Left ventricle myocardium inferior (tissue), 1 donor: ENCODE data around the gene HNRNPLL. TPM values are rescaled to one million over a fixed set of nuclear protein-coding genes. Genes with fewer than 3 reads are reported as not detected.

Experiments
- DNase-seq: peaks from one replicate; pipeline ENCODE4 v3.0.0-alpha.2; 2020
- H3K27ac ChIP-seq: fragments of 200-600 bp; replicated peaks from 2 replicates; pipeline ENCODE4 v1.8.0; 2021
- H3K27me3 ChIP-seq: fragments of 200-600 bp; 2 replicates; pipeline ENCODE4 v1.8.0; 2021; ENCODE audit warnings: low read depth
- H3K36me3 ChIP-seq: fragments of 200-600 bp; 2 replicates; pipeline ENCODE4 v1.8.0; 2021
- H3K4me1 ChIP-seq: fragments of 200-600 bp; 2 replicates; pipeline ENCODE4 v1.8.0; 2021
- H3K4me3 ChIP-seq: fragments of 200-600 bp; 2 replicates; pipeline ENCODE4 v1.8.0; 2021; ENCODE audit warnings: mild to moderate bottlenecking, moderate library complexity
- H3K9me3 ChIP-seq: fragments of 200-600 bp; replicated peaks from 2 replicates; pipeline ENCODE4 v1.8.0; 2021
- CTCF ChIP-seq: fragments of 200-600 bp; IDR thresholded peaks from 2 replicates; pipeline ENCODE4 v1.8.0; 2021; ENCODE audit warnings: antibody characterized with exemption, mild to moderate bottlenecking, borderline replicate concordance
- intact Hi-C: fragments of 100-400 bp; cut with micrococcal nuclease; formaldehyde crosslinking; loops from one replicate; pipeline ENCODE4 v1.11.0; 2022
- total RNA-seq: library from RNA; stranded (reverse); fragmentation: NEBNext Ultra II Directional; extraction: Animal tissue kit (Norgen Biotek cat#: 25700); gene quantifications from one replicate; pipeline ENCODE4 v1.2.1, GENCODE V29; 2021
- donor health status: DM: no; HTN: yes; CAD: no; lungs with severe emphysema.

Gene HNRNPLL
- total RNA-seq, 1 donor from 2014 or later, result 26.3 TPM

GRCh38 chr2:38534746-38535403 lies 67.9 kb downstream of the HNRNPLL start:
- TF ChIP-seq CTCF, result no peak
- H3K27ac ChIP-seq, result no peak overlapping the region
- H3K4me1 ChIP-seq, result peaks cover 12% of the 10 kb centered on the region
- no peak overlapping the region for H3K4me3 ChIP-seq
- intact Hi-C loops, result no loop called here
- no peaks in the 10 kb centered on the region for H3K9me3 ChIP-seq
- DNase-seq, result no peak
- H3K27me3 ChIP-seq, result peaks cover 4% of the 10 kb centered on the region
- H3K36me3 ChIP-seq, result no peaks in the 10 kb centered on the region

GRCh38 chr2:38533757-38534545 lies 68.8 kb downstream of the HNRNPLL start:
- no peak overlapping the region for H3K27ac ChIP-seq
- no peak for DNase-seq
- peaks cover 9% of the 10 kb centered on the region for H3K27me3 ChIP-seq
- TF ChIP-seq CTCF, result no peak
- no peak overlapping the region for H3K4me3 ChIP-seq
- intact Hi-C loops, result no loop called here
- peaks cover 12% of the 10 kb centered on the region for H3K4me1 ChIP-seq
- no peaks in the 10 kb centered on the region for H3K9me3 ChIP-seq
- no peaks in the 10 kb centered on the region for H3K36me3 ChIP-seq

- Histone ChIP-seq H3K27me3 (peaks cover 9% of the 10 kb centered on the region), H3K4me1 (peaks cover 17% of the 10 kb centered on the region), H3K27ac (no peak overlapping the region), H3K4me3 (no peak overlapping the region), H3K36me3 (no peaks in the 10 kb centered on the region), H3K9me3 (no peaks in the 10 kb centered on the region)
- DNase-seq, result no peak
- TF ChIP-seq CTCF, result no peak
- intact Hi-C loops, result no loop called here
Observed at GRCh38 chr2:38533180-38533579, 69.5 kb downstream of the HNRNPLL start.

- Histone ChIP-seq H3K36me3 (no peaks in the 10 kb centered on the region), H3K9me3 (no peaks in the 10 kb centered on the region), H3K4me3 (no peak overlapping the region), H3K4me1 (peaks cover 20% of the 10 kb centered on the region), H3K27ac (no peak overlapping the region), H3K27me3 (peaks cover 8% of the 10 kb centered on the region)
- no peak for DNase-seq
- intact Hi-C loops, result no loop called here
- TF ChIP-seq CTCF, result no peak
Observed at GRCh38 chr2:38532366-38532765, 70.4 kb downstream of the HNRNPLL start.

GRCh38 chr2:38529208-38529607 lies 73.5 kb downstream of the HNRNPLL start:
- no peak for DNase-seq
- intact Hi-C loops, result no loop called here

More at GRCh38 chr2:38529208-38529607, 73.5 kb downstream of the HNRNPLL start:
- Histone ChIP-seq H3K27ac (no peak overlapping the region), H3K27me3 (peaks cover 9% of the 10 kb centered on the region), H3K4me1 (peaks cover 8% of the 10 kb centered on the region), H3K9me3 (no peaks in the 10 kb centered on the region), H3K4me3 (no peak overlapping the region), H3K36me3 (no peaks in the 10 kb centered on the region)
- TF ChIP-seq CTCF, result no peak
